ENCODE measurements around the gene SECISBP2L. TPM values are rescaled to one million over a fixed set of nuclear protein-coding genes. Genes with fewer than 3 reads are reported as not detected.
"Not testable (repeated sequence)": the region's sequence is repeated elsewhere in the genome, so short reads cannot be mapped to it uniquely, and the experiment has no call there.

Gene SECISBP2L
- total and polyA plus RNA-seq, 5 donors: 9.1 to 36.9 (median 34.3) TPM

GRCh38 chr15:48978638-48979037 lies 67.6 kb downstream of the SECISBP2L start:
- ATAC-seq: no peak
- 85% methylated on average over 2 of the region's 2 CpGs for WGBS
- intact Hi-C loops (cut with DNase I): no loop called here

GRCh38 chr15:48976444-48977088 lies 69.7 kb downstream of the SECISBP2L start:
- peak overlapping the region; percentile 1 for H3K27ac ChIP-seq (ENCODE audit: low read length)
- H3K27me3 ChIP-seq (ENCODE audit: control insufficient read depth, insufficient read depth): no peaks in the 10 kb centered on the region
- 79% methylated on average over 17 of the region's 17 CpGs for WGBS
- H3K4me3 ChIP-seq (ENCODE audit: low read length): no peak overlapping the region
- peak; percentile 42 to 47 for ATAC-seq
- H3K4me1 ChIP-seq (ENCODE audit: control insufficient read depth, insufficient read depth, low read length): no peaks in the 10 kb centered on the region
- DNase-seq: peak; percentile 28 to 62 (median 57)
- H3K9me3 ChIP-seq (ENCODE audit: control insufficient read depth, low read length): no peaks in the 10 kb centered on the region
- intact Hi-C loops (cut with DNase I): no loop called here

More at GRCh38 chr15:48978638-48979037, 67.6 kb downstream of the SECISBP2L start:
- H3K27ac ChIP-seq (ENCODE audit: low read length): no peak overlapping the region
- H3K9me3 ChIP-seq (ENCODE audit: control insufficient read depth, low read length): no peaks in the 10 kb centered on the region
- no peak overlapping the region for H3K4me3 ChIP-seq (ENCODE audit: low read length)
- no peaks in the 10 kb centered on the region for H3K27me3 ChIP-seq (ENCODE audit: control insufficient read depth, insufficient read depth)
- DNase-seq: no peak
- peaks cover 3% of the 10 kb centered on the region for H3K4me1 ChIP-seq (ENCODE audit: control insufficient read depth, insufficient read depth, low read length)

- ATAC-seq: peak; percentile 96 to 98
- peak overlapping the region; percentile 55 for H3K27ac ChIP-seq (ENCODE audit: low read length)
- no peaks in the 10 kb centered on the region for H3K9me3 ChIP-seq (ENCODE audit: control insufficient read depth, low read length)
- intact Hi-C loops (cut with DNase I): no loop called here
- H3K27me3 ChIP-seq (ENCODE audit: control insufficient read depth, insufficient read depth): no peaks in the 10 kb centered on the region
- 5% methylated on average over 53 of the region's 53 CpGs for WGBS
- H3K4me1 ChIP-seq (ENCODE audit: control insufficient read depth, insufficient read depth, low read length): no peaks in the 10 kb centered on the region
- peak; percentile 86 to 94 (median 92) for DNase-seq
- H3K4me3 ChIP-seq (ENCODE audit: low read length): peak overlapping the region; percentile 52
Measured at GRCh38 chr15:48975472-48976419, 70.5 kb downstream of the SECISBP2L start.

GRCh38 chr15:48974882-48975281 lies 71.4 kb downstream of the SECISBP2L start:
- no peaks in the 10 kb centered on the region for H3K27me3 ChIP-seq (ENCODE audit: control insufficient read depth, insufficient read depth)
- H3K4me1 ChIP-seq (ENCODE audit: control insufficient read depth, insufficient read depth, low read length): no peaks in the 10 kb centered on the region
- WGBS: 41% methylated on average over 2 of the region's 2 CpGs
- H3K9me3 ChIP-seq (ENCODE audit: control insufficient read depth, low read length): no peaks in the 10 kb centered on the region
- ATAC-seq (no peak), DNase-seq (peak in 1 of 3 donors; percentile 32)
- no peak overlapping the region for H3K27ac ChIP-seq (ENCODE audit: low read length)
- intact Hi-C loops (cut with DNase I): no loop called here
- no peak overlapping the region for H3K4me3 ChIP-seq (ENCODE audit: low read length)

GRCh38 chr15:48972750-48973503 lies 73.3 kb downstream of the SECISBP2L start:
- H3K4me1 ChIP-seq (ENCODE audit: control insufficient read depth, insufficient read depth, low read length): no peaks in the 10 kb centered on the region
- H3K9me3 ChIP-seq (ENCODE audit: control insufficient read depth, low read length): no peaks in the 10 kb centered on the region
- intact Hi-C loops (cut with DNase I): no loop called here
- WGBS: 93% methylated on average over 35 of the region's 35 CpGs
- H3K27ac ChIP-seq (ENCODE audit: low read length): no peak overlapping the region
- ATAC-seq (no peak), DNase-seq (peak in 2 of 3 donors; percentile 30 to 61)
- H3K27me3 ChIP-seq (ENCODE audit: control insufficient read depth, insufficient read depth): no peaks in the 10 kb centered on the region
- H3K4me3 ChIP-seq (ENCODE audit: low read length): no peak overlapping the region

- ATAC-seq; DNase-seq; H3K27ac ChIP-seq (ENCODE audit: low read length); intact Hi-C loops (cut with DNase I); H3K4me1 ChIP-seq (ENCODE audit: control insufficient read depth, insufficient read depth, low read length); H3K4me3 ChIP-seq (ENCODE audit: low read length); H3K9me3 ChIP-seq (ENCODE audit: control insufficient read depth, low read length); H3K27me3 ChIP-seq (ENCODE audit: control insufficient read depth, insufficient read depth): not testable (repeated sequence)
- 80% methylated on average over 1 of the region's 1 CpG for WGBS
Measured at GRCh38 chr15:48970926-48971325, 75.3 kb downstream of the SECISBP2L start.

- DNase-seq (no peak), ATAC-seq (no peak)
- no peak overlapping the region for H3K4me3 ChIP-seq (ENCODE audit: low read length)
- 87% methylated on average over 4 of the region's 4 CpGs for WGBS
- no peaks in the 10 kb centered on the region for H3K4me1 ChIP-seq (ENCODE audit: control insufficient read depth, insufficient read depth, low read length)
- no peaks in the 10 kb centered on the region for H3K9me3 ChIP-seq (ENCODE audit: control insufficient read depth, low read length)
- intact Hi-C loops (cut with DNase I): loop anchor here in 1 of 4 donors (10.0 kb wide), 1 partner anchor 103 kb away; no protein-coding TSS in a partner anchor
- H3K27ac ChIP-seq (ENCODE audit: low read length): no peak overlapping the region
- no peaks in the 10 kb centered on the region for H3K27me3 ChIP-seq (ENCODE audit: control insufficient read depth, insufficient read depth)
Measured at GRCh38 chr15:48968066-48968465, 78.2 kb downstream of the SECISBP2L start.

GRCh38 chr15:48967336-48967735 lies 78.9 kb downstream of the SECISBP2L start:
- ATAC-seq (no peak), DNase-seq (no peak)
- Histone ChIP-seq H3K4me1 (ENCODE audit: control insufficient read depth, insufficient read depth, low read length) (no peaks in the 10 kb centered on the region), H3K4me3 (ENCODE audit: low read length) (no peak overlapping the region), H3K9me3 (ENCODE audit: control insufficient read depth, low read length) (no peaks in the 10 kb centered on the region), H3K27ac (ENCODE audit: low read length) (no peak overlapping the region), H3K27me3 (ENCODE audit: control insufficient read depth, insufficient read depth) (no peaks in the 10 kb centered on the region)
- intact Hi-C loops (cut with DNase I): loop anchor here in 1 of 4 donors (10.0 kb wide), 1 partner anchor 103 kb away; no protein-coding TSS in a partner anchor

- no peaks in the 10 kb centered on the region for H3K27me3 ChIP-seq (ENCODE audit: control insufficient read depth, insufficient read depth)
- WGBS: 68% methylated on average over 2 of the region's 2 CpGs
- H3K4me3 ChIP-seq (ENCODE audit: low read length): no peak overlapping the region
- DNase-seq (no peak), ATAC-seq (no peak)
- H3K27ac ChIP-seq (ENCODE audit: low read length): no peak overlapping the region
- H3K4me1 ChIP-seq (ENCODE audit: control insufficient read depth, insufficient read depth, low read length): no peaks in the 10 kb centered on the region
- intact Hi-C loops (cut with DNase I): loop anchor here in 1 of 4 donors (10.0 kb wide), 1 partner anchor 102 kb away; no protein-coding TSS in a partner anchor
- H3K9me3 ChIP-seq (ENCODE audit: control insufficient read depth, low read length): no peaks in the 10 kb centered on the region
Measured at GRCh38 chr15:48966595-48967301, 79.5 kb downstream of the SECISBP2L start.

- no peak for ATAC-seq
- Histone ChIP-seq H3K27ac (ENCODE audit: low read length) (no peak overlapping the region), H3K27me3 (ENCODE audit: control insufficient read depth, insufficient read depth) (no peaks in the 10 kb centered on the region), H3K4me3 (ENCODE audit: low read length) (no peak overlapping the region), H3K9me3 (ENCODE audit: control insufficient read depth, low read length) (no peaks in the 10 kb centered on the region), H3K4me1 (ENCODE audit: control insufficient read depth, insufficient read depth, low read length) (no peaks in the 10 kb centered on the region)
- DNase-seq: no peak
- intact Hi-C loops (cut with DNase I): loop anchor here in 1 of 4 donors (10.0 kb wide), 1 partner anchor 101 kb away; no protein-coding TSS in a partner anchor
Measured at GRCh38 chr15:48965972-48966371, 80.3 kb downstream of the SECISBP2L start.
